ENCODE measurements around the gene C1orf232.
A peak's percentile ranks its signal among the peaks of the same experiment; 100 is the strongest.

The C1orf232 gene

GRCh38 chr1:26177182-26177684 is 8.5 kb upstream of the C1orf232 start, which contains the start of gene CNKSR1:
Gene CNKSR1, plus strand, starts transcription at chr1:26177491. Its CDS starts 57 bp downstream, at chr1:26177548.
- no peak for DNase-seq

GRCh38 chr1:26175346-26175745 is 6.6 kb upstream of the C1orf232 start:
- DNase-seq: no peak

- DNase-seq: no peak
Measured at GRCh38 chr1:26171084-26172072, 2.6 kb upstream of the C1orf232 start, which contains the start of gene ZNF593OS. Gene ZNF593OS, minus strand, starts transcription at chr1:26171832. Its CDS starts 171 bp downstream, at chr1:26171661.

GRCh38 chr1:26170472-26170821 is 1.7 kb upstream of the C1orf232 start:
- no peak for DNase-seq

- DNase-seq: peak; percentile 92
Measured at GRCh38 chr1:26169669-26170471, 1.1 kb upstream of the C1orf232 start, which contains the start of gene ZNF593. Gene ZNF593, plus strand, starts transcription at chr1:26169908. Its CDS starts 76 bp downstream, at chr1:26169984.

GRCh38 chr1:26169198-26169554 is 413 bp upstream of the C1orf232 start:
- peak; percentile 45 for DNase-seq

GRCh38 chr1:26166719-26167281 is 2.0 kb downstream of the C1orf232 start:
- no peak for DNase-seq

GRCh38 chr1:26164861-26165842 is 3.6 kb downstream of the C1orf232 start:
- DNase-seq: no peak

GRCh38 chr1:26164036-26164860 is 4.5 kb downstream of the C1orf232 start:
- peak; percentile 52 for DNase-seq

GRCh38 chr1:26163684-26164035 is 5.1 kb downstream of the C1orf232 start:
- no peak for DNase-seq

- no peak for DNase-seq
Measured at GRCh38 chr1:26162220-26162709, 6.5 kb downstream of the C1orf232 start.

GRCh38 chr1:26161415-26162219 is 7.1 kb downstream of the C1orf232 start:
- peak; percentile 40 for DNase-seq

GRCh38 chr1:26160527-26161414 is 8.0 kb downstream of the C1orf232 start:
- no peak for DNase-seq

GRCh38 chr1:26159743-26160039 is 9.1 kb downstream of the C1orf232 start:
- DNase-seq: no peak

- no peak for DNase-seq
Measured at GRCh38 chr1:26158908-26159742, 9.6 kb downstream of the C1orf232 start, which contains the start of gene FAM110D. Gene FAM110D, plus strand, starts transcription at chr1:26159079. Its CDS starts 2,213 bp downstream, at chr1:26161292.

GRCh38 chr1:26158271-26158907 is 10.4 kb downstream of the C1orf232 start:
- DNase-seq: no peak

Data from midbrain (tissue), 1 donor.